Forelimb muscle (tissue), 1 donor: ENCODE measurements around the gene TACR1. TPM values are rescaled to one million over a fixed set of nuclear protein-coding genes. Genes with fewer than 3 reads are reported as not detected.
"Not testable (repeated sequence)": the region's sequence is repeated elsewhere in the genome, so short reads cannot be mapped to it uniquely, and the experiment has no call there.

Experiments
- DNase-seq: peaks from one replicate; pipeline ENCODE4 v3.0.0-alpha.2; 2013; ENCODE audit warnings: low read depth
- polyA plus RNA-seq: library from polyadenylated mRNA; unstranded; fragments of 120-200 nt; gene quantifications from one replicate; pipeline ENCODE4 v1.2.1, GENCODE V29; 2013; ENCODE audit not compliant: insufficient read length

TACR1 gene
- polyA plus RNA-seq, 1 donor: 0.40 TPM

- DNase-seq: no peak
Observed at GRCh38 chr2:75195076-75195691, 4.1 kb downstream of the TACR1 start.

- no peak for DNase-seq
Observed at GRCh38 chr2:75194184-75194868, 5.0 kb downstream of the TACR1 start.

GRCh38 chr2:75192496-75192895, 6.8 kb downstream of the TACR1 start:
- no peak for DNase-seq

- DNase-seq: no peak
Observed at GRCh38 chr2:75190271-75190990, 8.9 kb downstream of the TACR1 start.

- DNase-seq: no peak
Observed at GRCh38 chr2:75186821-75187220, 12.5 kb downstream of the TACR1 start.

GRCh38 chr2:75182606-75183005, 16.7 kb downstream of the TACR1 start:
- no peak for DNase-seq

- DNase-seq: no peak
Observed at GRCh38 chr2:75180476-75180875, 18.8 kb downstream of the TACR1 start.

- DNase-seq: no peak
Observed at GRCh38 chr2:75177427-75177826, 21.9 kb downstream of the TACR1 start.

GRCh38 chr2:75175456-75175855, 23.9 kb downstream of the TACR1 start:
- DNase-seq: no peak

- DNase-seq: no peak
Observed at GRCh38 chr2:75174981-75175380, 24.3 kb downstream of the TACR1 start.

GRCh38 chr2:75174519-75174918, 24.8 kb downstream of the TACR1 start:
- DNase-seq: no peak

GRCh38 chr2:75173740-75174139, 25.6 kb downstream of the TACR1 start:
- no peak for DNase-seq

GRCh38 chr2:75171423-75171822, 27.9 kb downstream of the TACR1 start:
- not testable (repeated sequence) for DNase-seq

GRCh38 chr2:75170889-75171288, 28.4 kb downstream of the TACR1 start:
- DNase-seq: no peak

- DNase-seq: no peak
Observed at GRCh38 chr2:75168186-75168585, 31.1 kb downstream of the TACR1 start.

- no peak for DNase-seq
Observed at GRCh38 chr2:75166491-75166890, 32.8 kb downstream of the TACR1 start.

- no peak for DNase-seq
Observed at GRCh38 chr2:75162897-75163296, 36.4 kb downstream of the TACR1 start.

GRCh38 chr2:75162259-75162658, 37.1 kb downstream of the TACR1 start:
- no peak for DNase-seq

GRCh38 chr2:75157435-75157834, 41.9 kb downstream of the TACR1 start:
- no peak for DNase-seq

GRCh38 chr2:75155115-75155514, 44.2 kb downstream of the TACR1 start:
- no peak for DNase-seq

- DNase-seq: no peak
Observed at GRCh38 chr2:75153221-75153620, 46.1 kb downstream of the TACR1 start.

- not testable (repeated sequence) for DNase-seq
Observed at GRCh38 chr2:75152243-75152642, 47.1 kb downstream of the TACR1 start.

- DNase-seq: not testable (repeated sequence)
Observed at GRCh38 chr2:75147884-75148283, 51.4 kb downstream of the TACR1 start.
